CD8-positive, alpha-beta memory T cell (primary cell): Measurements from ENCODE around the gene RFC1. TPM values are rescaled to one million over a fixed set of nuclear protein-coding genes. Genes with fewer than 3 reads are reported as not detected.
A peak's percentile ranks its signal among the peaks of the same experiment; 100 is the strongest.
"Not testable (repeated sequence)": the region's sequence is repeated elsewhere in the genome, so short reads cannot be mapped to it uniquely, and the experiment has no call there.

Experiments used
- CTCF ChIA-PET: fragments of 350-600 bp; sonication (Branson Sonifier 250); formaldehyde crosslinking; loops from one replicate; lab custom pipeline; 2021; ENCODE audit warnings: antibody characterized with exemption; lab: Charles Lee
- POLR2A ChIA-PET: fragments of 350-600 bp; sonication (Branson Sonifier 250); formaldehyde crosslinking; loops from one replicate; lab custom pipeline; 2021; ENCODE audit warnings: antibody characterized with exemption; lab: Charles Lee
- DNase-seq, 5 donors: peaks; one replicate each; pipeline versions ENCODE4 v3.0.0 to v3.0.0-alpha.2; 2020 to 2022; ENCODE audit warnings: mixed read lengths in 1 of 5
- H3K27ac ChIP-seq: one replicate; pipeline ENCODE4 v1.7.0; 2013; ENCODE audit warnings: low read depth, mild to moderate bottlenecking, low read length, moderate library complexity
- H3K27me3 ChIP-seq: 2 replicates; pipeline ENCODE4 v1.7.0; 2013; ENCODE audit warnings: low read length, mild to moderate bottlenecking; ENCODE audit not compliant: insufficient read depth, poor library complexity, severe bottlenecking
- H3K36me3 ChIP-seq: 2 replicates; pipeline ENCODE4 v1.7.0; 2013; ENCODE audit warnings: mild to moderate bottlenecking, low read length, moderate library complexity; ENCODE audit not compliant: insufficient read depth
- H3K4me1 ChIP-seq: 2 replicates; pipeline ENCODE4 v1.7.0; 2013; ENCODE audit warnings: mild to moderate bottlenecking, low read length, moderate library complexity; ENCODE audit not compliant: insufficient read depth
- H3K4me3 ChIP-seq: 2 replicates; pipeline ENCODE4 v1.7.0; 2013; ENCODE audit warnings: mild to moderate bottlenecking, low read length
- H3K9me3 ChIP-seq: 2 replicates; pipeline ENCODE4 v1.7.0; 2013; ENCODE audit warnings: mild to moderate bottlenecking, low read length
- H3K27ac Mint-ChIP-seq, 8 donors: one replicate each; pipeline ENCODE4 v1.8.0; 2020 to 2021; ENCODE audit warnings: mixed read lengths in 8 of 8, mild to moderate bottlenecking in 6 of 8, inconsistent platforms in 3 of 8, moderate library complexity in 3 of 8
- H3K27me3 Mint-ChIP-seq, 2 donors: one replicate each; pipeline ENCODE4 v1.8.0; 2020 to 2021; ENCODE audit warnings: mixed read lengths in 2 of 2, mild to moderate bottlenecking in 1 of 2, moderate library complexity in 1 of 2
- H3K36me3 Mint-ChIP-seq, 3 donors: one replicate each; pipeline ENCODE4 v1.8.0; 2020 to 2021; ENCODE audit warnings: mixed read lengths in 3 of 3, inconsistent platforms in 1 of 3, mild to moderate bottlenecking in 1 of 3
- H3K4me1 Mint-ChIP-seq, 3 donors: one replicate each; pipeline ENCODE4 v1.8.0; 2020 to 2021; ENCODE audit warnings: mixed read lengths in 3 of 3, inconsistent platforms in 1 of 3, mild to moderate bottlenecking in 1 of 3
- H3K4me3 Mint-ChIP-seq, 7 donors: one replicate each; pipeline ENCODE4 v1.8.0; 2020 to 2021; ENCODE audit warnings: mixed read lengths in 7 of 7, mild to moderate bottlenecking in 6 of 7, moderate library complexity in 4 of 7, inconsistent platforms in 2 of 7
- H3K9me3 Mint-ChIP-seq, 5 donors: one replicate each; pipeline ENCODE4 v1.8.0; 2020 to 2022; ENCODE audit warnings: mixed read lengths in 5 of 5, mild to moderate bottlenecking in 3 of 5, moderate library complexity in 2 of 5, inconsistent platforms in 1 of 5
- polyA plus RNA-seq: library from polyadenylated mRNA; unstranded; fragments of 300-500 nt; fragmentation: Illumina TruSeq; gene quantifications from one replicate; pipeline ENCODE4 v1.2.3, GENCODE V29; 2021
- total RNA-seq, 2 experiments: library from RNA; stranded (reverse); gene quantifications; one replicate each; pipeline ENCODE4 v1.2.3, GENCODE V29; 2021

The RFC1 gene
- total and polyA plus RNA-seq, 3 experiments from 2014 or later = 45.7 to 82.9 (median 79.8) TPM

- H3K36me3 Mint-ChIP-seq, H3K4me3 ChIP-seq, H3K9me3 Mint-ChIP-seq, H3K4me1 ChIP-seq, H3K36me3 ChIP-seq, H3K4me3 Mint-ChIP-seq, DNase-seq, H3K9me3 ChIP-seq, H3K27ac ChIP-seq, CTCF ChIA-PET, POLR2A ChIA-PET, H3K27me3 Mint-ChIP-seq, H3K27ac Mint-ChIP-seq, H3K27me3 ChIP-seq, H3K4me1 Mint-ChIP-seq: not testable (repeated sequence)
Observed at GRCh38 chr4:39401640-39402039, 35.5 kb upstream of the RFC1 start.

DNA sequence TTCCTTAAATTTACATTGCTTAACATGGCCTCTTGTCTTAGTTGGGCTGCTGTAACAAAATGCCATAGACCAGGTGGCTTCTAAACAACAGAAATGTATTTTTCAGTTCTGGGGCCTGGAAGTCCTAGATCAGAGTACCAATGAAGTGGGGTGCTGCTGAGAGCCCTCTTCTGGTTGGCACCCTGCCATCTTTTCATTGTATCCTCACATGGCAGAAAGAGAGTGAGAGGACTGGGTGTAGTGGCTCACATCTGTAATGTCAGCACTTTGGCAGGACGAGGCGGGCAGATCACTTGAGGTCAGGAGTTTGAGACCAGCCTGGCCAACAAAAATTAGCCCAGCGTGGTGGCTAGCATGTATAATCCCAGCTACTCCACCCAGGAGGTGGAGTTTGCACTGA, 28.5 kb upstream of the RFC1 start:
- no peak overlapping the region for H3K4me3 ChIP-seq
- POLR2A ChIA-PET = no interaction called here
- peaks cover 0 to 2% of the 10 kb centered on the region in 2 donors for H3K27me3 Mint-ChIP-seq
- no peaks in the 10 kb centered on the region for H3K36me3 ChIP-seq
- no peaks in the 10 kb centered on the region for H3K9me3 ChIP-seq
- CTCF ChIA-PET = no interaction called here
- H3K4me1 Mint-ChIP-seq = no peaks in the 10 kb centered on the region
- no peak overlapping the region for H3K27ac ChIP-seq
- H3K4me3 Mint-ChIP-seq = no peak overlapping the region
- peaks cover 0 to 4% (median 0%) of the 10 kb centered on the region in 3 donors for H3K36me3 Mint-ChIP-seq
- DNase-seq = no peak
- H3K4me1 ChIP-seq = no peaks in the 10 kb centered on the region
- no peak overlapping the region for H3K27ac Mint-ChIP-seq
- H3K27me3 ChIP-seq = no peaks in the 10 kb centered on the region
- no peaks in the 10 kb centered on the region for H3K9me3 Mint-ChIP-seq

GRCh38 chr4:39390603-39391002, 24.4 kb upstream of the RFC1 start:
- H3K4me3 Mint-ChIP-seq = no peak overlapping the region
- H3K27ac Mint-ChIP-seq = no peak overlapping the region
- H3K9me3 ChIP-seq = no peaks in the 10 kb centered on the region
- no peaks in the 10 kb centered on the region for H3K27me3 ChIP-seq
- no peaks in the 10 kb centered on the region for H3K36me3 ChIP-seq
- H3K4me1 Mint-ChIP-seq = no peaks in the 10 kb centered on the region
- no peak for DNase-seq
- H3K9me3 Mint-ChIP-seq = no peaks in the 10 kb centered on the region
- H3K27ac ChIP-seq = no peak overlapping the region
- CTCF ChIA-PET = no interaction called here
- no peaks in the 10 kb centered on the region for H3K36me3 Mint-ChIP-seq
- H3K4me3 ChIP-seq = no peak overlapping the region
- no peaks in the 10 kb centered on the region for H3K4me1 ChIP-seq
- H3K27me3 Mint-ChIP-seq = peaks cover 4 to 9% of the 10 kb centered on the region in 2 donors
- POLR2A ChIA-PET = no interaction called here

- Histone ChIP-seq H3K27me3 (no peaks in the 10 kb centered on the region), H3K27ac (no peak overlapping the region), H3K36me3 (no peaks in the 10 kb centered on the region), H3K4me1 (no peaks in the 10 kb centered on the region), H3K9me3 (no peaks in the 10 kb centered on the region), H3K4me3 (no peak overlapping the region)
- Mint-ChIP-seq H3K36me3 (peaks cover 0 to 6% (median 2%) of the 10 kb centered on the region in 3 donors), H3K27me3 (peaks cover 26 to 43% of the 10 kb centered on the region in 2 donors), H3K4me1 (no peaks in the 10 kb centered on the region), H3K4me3 (no peak overlapping the region), H3K27ac (no peak overlapping the region), H3K9me3 (peaks cover 0 to 8% (median 5%) of the 10 kb centered on the region in 5 donors)
- no peak for DNase-seq
- ChIA-PET CTCF (no interaction called here), POLR2A (no interaction called here)
Observed at GRCh38 chr4:39384563-39384962, 18.4 kb upstream of the RFC1 start.

- ChIA-PET POLR2A (no interaction called here), CTCF (no interaction called here)
- Mint-ChIP-seq H3K36me3 (peaks cover 0 to 13% (median 2%) of the 10 kb centered on the region in 3 donors), H3K4me1 (no peaks in the 10 kb centered on the region), H3K27me3 (peaks cover 32 to 50% of the 10 kb centered on the region in 2 donors), H3K9me3 (peaks cover 0 to 17% (median 10%) of the 10 kb centered on the region in 5 donors), H3K4me3 (no peak overlapping the region), H3K27ac (peak overlapping the region in 1 of 8 donors; percentile 31)
- Histone ChIP-seq H3K27me3 (no peaks in the 10 kb centered on the region), H3K9me3 (no peaks in the 10 kb centered on the region), H3K4me3 (no peak overlapping the region), H3K4me1 (no peaks in the 10 kb centered on the region), H3K27ac (no peak overlapping the region), H3K36me3 (no peaks in the 10 kb centered on the region)
- no peak for DNase-seq
Observed at GRCh38 chr4:39383690-39384089, 17.5 kb upstream of the RFC1 start.

- H3K9me3 ChIP-seq = no peaks in the 10 kb centered on the region
Observed at GRCh38 chr4:39375478-39375877, 9.3 kb upstream of the RFC1 start.

GRCh38 chr4:39371209-39371608, 5.0 kb upstream of the RFC1 start:
- H3K4me3 Mint-ChIP-seq, H3K36me3 ChIP-seq, H3K4me3 ChIP-seq, H3K27me3 ChIP-seq, DNase-seq, H3K36me3 Mint-ChIP-seq, H3K9me3 ChIP-seq, POLR2A ChIA-PET, H3K27me3 Mint-ChIP-seq, H3K27ac ChIP-seq, H3K4me1 ChIP-seq, H3K4me1 Mint-ChIP-seq, CTCF ChIA-PET, H3K27ac Mint-ChIP-seq: not testable (repeated sequence)
- peaks cover 0 to 13% (median 7%) of the 10 kb centered on the region in 5 donors for H3K9me3 Mint-ChIP-seq

More at GRCh38 chr4:39375478-39375877, 9.3 kb upstream of the RFC1 start:
- Mint-ChIP-seq H3K27me3 (peaks cover 22% of the 10 kb centered on the region in 2 donors), H3K27ac (no peak overlapping the region), H3K4me3 (no peak overlapping the region), H3K4me1 (no peaks in the 10 kb centered on the region), H3K36me3 (peaks cover 0 to 17% (median 2%) of the 10 kb centered on the region in 3 donors), H3K9me3 (peaks cover 3 to 25% (median 17%) of the 10 kb centered on the region in 5 donors)
- no peak overlapping the region for H3K4me3 ChIP-seq
- H3K36me3 ChIP-seq = no peaks in the 10 kb centered on the region
- H3K27me3 ChIP-seq = no peaks in the 10 kb centered on the region
- CTCF ChIA-PET = no interaction called here
- H3K4me1 ChIP-seq = no peaks in the 10 kb centered on the region
- no peak for DNase-seq
- H3K27ac ChIP-seq = no peak overlapping the region
- POLR2A ChIA-PET = no interaction called here

DNA sequence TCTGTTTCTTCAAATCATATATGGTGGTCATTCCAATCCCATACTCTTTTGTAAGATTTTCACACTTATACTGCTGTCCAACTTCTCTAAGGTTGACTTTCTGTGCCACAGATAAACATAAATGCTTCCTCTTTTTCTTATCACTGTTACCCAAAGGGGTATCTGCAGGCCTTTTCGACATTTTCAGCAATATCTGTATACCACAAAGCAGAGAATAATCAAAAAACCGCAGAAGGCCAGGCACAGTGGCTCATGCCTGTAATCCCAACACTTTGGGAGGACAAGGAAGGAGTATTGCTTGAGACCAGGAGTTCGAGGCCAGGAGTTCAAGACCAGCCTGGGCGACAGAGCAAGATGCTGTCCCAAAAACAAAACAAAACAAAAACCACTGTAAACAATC, 3.1 kb upstream of the RFC1 start:
- Mint-ChIP-seq H3K4me1 (peaks cover 14 to 22% (median 22%) of the 10 kb centered on the region in 3 donors), H3K4me3 (peak overlapping the region in 1 of 7 donors; percentile 79), H3K27ac (peak overlapping the region in 2 of 8 donors; percentile 46 to 73), H3K9me3 (peaks cover 0 to 13% (median 7%) of the 10 kb centered on the region in 5 donors), H3K36me3 (peaks cover 0 to 8% (median 6%) of the 10 kb centered on the region in 3 donors), H3K27me3 (peaks cover 0 to 5% of the 10 kb centered on the region in 2 donors)
- DNase-seq = no peak
- Histone ChIP-seq H3K9me3 (no peaks in the 10 kb centered on the region), H3K27ac (no peak overlapping the region), H3K36me3 (no peaks in the 10 kb centered on the region), H3K4me3 (no peak overlapping the region), H3K4me1 (peaks cover 21% of the 10 kb centered on the region), H3K27me3 (no peaks in the 10 kb centered on the region)
- ChIA-PET POLR2A (no interaction called here), CTCF (no interaction called here)
